Measurements from ENCODE around the gene HSD17B1.
"Not testable (repeated sequence)": the region's sequence is repeated elsewhere in the genome, so short reads cannot be mapped to it uniquely, and the experiment has no call there.

HSD17B1 gene

GRCh38 chr17:42526031-42526444 lies 26.7 kb upstream of the HSD17B1 start:
- no peak for DNase-seq

GRCh38 chr17:42527932-42528331 lies 24.8 kb upstream of the HSD17B1 start:
- DNase-seq, result no peak

- no peak for DNase-seq
Observed at GRCh38 chr17:42529061-42529460, 23.7 kb upstream of the HSD17B1 start.

- no peak for DNase-seq
Observed at GRCh38 chr17:42530952-42531454, 21.7 kb upstream of the HSD17B1 start.

GRCh38 chr17:42531455-42532354 lies 21.0 kb upstream of the HSD17B1 start:
- DNase-seq, result peak; percentile 77

GRCh38 chr17:42535155-42536047 lies 17.3 kb upstream of the HSD17B1 start:
- no peak for DNase-seq

- peak; percentile 96 for DNase-seq
Observed at GRCh38 chr17:42536048-42536371, 16.7 kb upstream of the HSD17B1 start, which contains the start of gene NAGLU. TSS of gene NAGLU (plus strand) at chr17:42536241. CDS start at chr17:42536273, 32 bp downstream.

- peak; percentile 97 for DNase-seq
Observed at GRCh38 chr17:42536372-42537155, 16.2 kb upstream of the HSD17B1 start.

GRCh38 chr17:42537156-42537805 lies 15.4 kb upstream of the HSD17B1 start:
- no peak for DNase-seq

- no peak for DNase-seq
Observed at GRCh38 chr17:42537826-42538451, 14.8 kb upstream of the HSD17B1 start.

- no peak for DNase-seq
Observed at GRCh38 chr17:42538482-42538881, 14.2 kb upstream of the HSD17B1 start.

- DNase-seq, result not testable (repeated sequence)
Observed at GRCh38 chr17:42540558-42540957, 12.2 kb upstream of the HSD17B1 start.

- no peak for DNase-seq
Observed at GRCh38 chr17:42541041-42541833, 11.5 kb upstream of the HSD17B1 start.

GRCh38 chr17:42543190-42544079 lies 9.3 kb upstream of the HSD17B1 start:
- DNase-seq, result no peak

GRCh38 chr17:42544874-42545283 lies 7.8 kb upstream of the HSD17B1 start:
- DNase-seq, result no peak

GRCh38 chr17:42545755-42546505 lies 6.8 kb upstream of the HSD17B1 start:
- not testable (repeated sequence) for DNase-seq

GRCh38 chr17:42547001-42547461 lies 5.7 kb upstream of the HSD17B1 start:
- no peak for DNase-seq

GRCh38 chr17:42547698-42548069 lies 5.0 kb upstream of the HSD17B1 start:
- DNase-seq, result no peak

All from RPMI8226 (cell line).